ENCODE measurements around the gene GRK7. TPM values are rescaled to one million over a fixed set of nuclear protein-coding genes. Genes with fewer than 3 reads are reported as not detected.

Gene GRK7
- total RNA-seq, 1 donor from 2014 or later: 0.14 TPM

GRCh38 chr3:141777957-141778813 lies 15.0 kb downstream of the GRK7 start:
- Mint-ChIP-seq H3K9me3 (ENCODE audit: low read depth) (no peaks in the 10 kb centered on the region), H3K27ac (no peak overlapping the region), H3K36me3 (ENCODE audit: insufficient read depth) (no peaks in the 10 kb centered on the region), H3K4me3 (ENCODE audit: low read depth) (no peak overlapping the region), H3K4me1 (ENCODE audit: low read depth) (no peaks in the 10 kb centered on the region), H3K27me3 (no peaks in the 10 kb centered on the region)
- TF ChIP-seq CTCF (IDR thresholded peaks at IDR 0.05; ENCODE audit: unreplicated experiment): no peak
- DNase-seq (ENCODE audit: low spot score, unreplicated experiment): no peak

DNA sequence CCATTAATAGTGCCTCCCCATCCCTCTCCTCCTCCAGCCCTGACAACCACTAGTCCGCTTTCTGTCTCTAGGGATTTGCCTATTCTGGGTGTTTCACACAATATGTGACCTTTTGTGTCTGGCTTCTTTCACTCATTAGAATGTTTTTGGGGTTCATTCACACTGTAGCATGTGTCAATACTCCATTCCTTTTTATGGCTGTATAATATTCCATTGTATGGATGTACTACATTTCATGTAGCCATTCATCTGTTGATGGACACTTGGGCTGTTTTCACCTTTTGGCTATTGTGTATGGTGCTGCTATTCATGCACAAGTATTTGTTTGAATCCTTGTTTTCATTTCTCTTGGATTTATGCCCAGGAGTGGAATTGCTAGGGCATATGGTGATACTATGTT lies 16.5 kb downstream of the GRK7 start:
- no peak for TF ChIP-seq CTCF (IDR thresholded peaks at IDR 0.05; ENCODE audit: unreplicated experiment)
- no peak for DNase-seq (ENCODE audit: low spot score, unreplicated experiment)
- no peak overlapping the region for H3K4me3 Mint-ChIP-seq (ENCODE audit: low read depth)
- H3K9me3 Mint-ChIP-seq (ENCODE audit: low read depth): no peaks in the 10 kb centered on the region
- H3K36me3 Mint-ChIP-seq (ENCODE audit: insufficient read depth): no peaks in the 10 kb centered on the region
- H3K27me3 Mint-ChIP-seq: no peaks in the 10 kb centered on the region
- no peaks in the 10 kb centered on the region for H3K4me1 Mint-ChIP-seq (ENCODE audit: low read depth)
- H3K27ac Mint-ChIP-seq: no peak overlapping the region

DNA sequence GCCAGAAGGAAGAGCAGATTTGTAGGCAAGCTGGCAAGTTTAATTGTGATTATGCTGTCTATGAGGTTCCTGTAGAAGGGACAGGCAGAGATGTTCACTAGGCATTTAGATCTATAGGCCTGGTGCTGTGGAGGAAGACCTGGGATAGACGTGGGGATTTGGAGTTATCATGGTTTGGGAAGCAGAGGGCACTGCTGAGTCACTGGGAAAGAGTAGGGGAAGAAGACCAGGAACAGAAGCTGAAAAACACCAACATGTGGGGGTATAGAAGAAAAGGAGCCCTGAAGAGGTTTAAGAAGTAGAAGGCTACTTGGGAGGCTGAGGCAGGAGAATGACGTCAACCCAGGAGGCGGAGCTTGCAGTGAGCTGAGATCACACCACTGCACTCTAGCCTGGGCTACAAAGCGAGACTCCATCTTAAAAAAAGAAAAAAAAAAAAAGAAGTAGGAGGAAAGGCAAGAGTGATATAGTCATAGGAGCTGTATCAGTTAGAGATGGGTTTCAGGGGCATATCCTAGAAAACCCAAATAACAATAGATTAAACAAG lies 19.3 kb downstream of the GRK7 start:
- no peak for DNase-seq (ENCODE audit: low spot score, unreplicated experiment)
- H3K9me3 Mint-ChIP-seq (ENCODE audit: low read depth): no peaks in the 10 kb centered on the region
- no peak overlapping the region for H3K4me3 Mint-ChIP-seq (ENCODE audit: low read depth)
- H3K4me1 Mint-ChIP-seq (ENCODE audit: low read depth): no peaks in the 10 kb centered on the region
- H3K36me3 Mint-ChIP-seq (ENCODE audit: insufficient read depth): no peaks in the 10 kb centered on the region
- no peaks in the 10 kb centered on the region for H3K27me3 Mint-ChIP-seq
- peak overlapping the region; percentile 18 for H3K27ac Mint-ChIP-seq
- no peak for TF ChIP-seq CTCF (IDR thresholded peaks at IDR 0.05; ENCODE audit: unreplicated experiment)

GRCh38 chr3:141783632-141784031 lies 20.4 kb downstream of the GRK7 start:
- H3K9me3 Mint-ChIP-seq (ENCODE audit: low read depth): no peaks in the 10 kb centered on the region
- no peaks in the 10 kb centered on the region for H3K27me3 Mint-ChIP-seq
- no peak overlapping the region for H3K4me3 Mint-ChIP-seq (ENCODE audit: low read depth)
- no peak for TF ChIP-seq CTCF (IDR thresholded peaks at IDR 0.05; ENCODE audit: unreplicated experiment)
- H3K27ac Mint-ChIP-seq: no peak overlapping the region
- no peaks in the 10 kb centered on the region for H3K36me3 Mint-ChIP-seq (ENCODE audit: insufficient read depth)
- H3K4me1 Mint-ChIP-seq (ENCODE audit: low read depth): no peaks in the 10 kb centered on the region
- no peak for DNase-seq (ENCODE audit: low spot score, unreplicated experiment)

DNA sequence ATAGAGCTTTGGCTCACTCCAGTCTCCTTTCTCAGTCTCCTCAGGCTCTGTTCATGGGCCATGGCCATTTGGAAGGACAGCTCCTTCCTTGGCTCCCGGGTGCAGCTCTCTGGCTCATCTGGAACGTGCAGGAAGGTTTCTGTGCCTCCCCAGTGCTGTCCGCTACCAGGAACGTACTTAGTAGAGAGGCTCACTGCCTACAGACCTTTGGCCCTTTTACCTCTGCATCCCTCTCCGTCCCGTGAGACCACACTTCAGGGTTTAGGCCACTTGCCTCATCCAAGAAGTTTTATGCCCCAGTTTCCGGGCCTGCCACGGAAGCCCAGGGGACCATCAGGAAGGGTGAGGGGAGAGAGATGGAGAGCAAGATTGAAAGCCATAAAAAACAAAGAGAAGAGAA lies 20.9 kb downstream of the GRK7 start:
- no peak for TF ChIP-seq CTCF (IDR thresholded peaks at IDR 0.05; ENCODE audit: unreplicated experiment)
- no peaks in the 10 kb centered on the region for H3K36me3 Mint-ChIP-seq (ENCODE audit: insufficient read depth)
- H3K27ac Mint-ChIP-seq: peak overlapping the region; percentile 70
- H3K4me1 Mint-ChIP-seq (ENCODE audit: low read depth): no peaks in the 10 kb centered on the region
- no peak overlapping the region for H3K4me3 Mint-ChIP-seq (ENCODE audit: low read depth)
- no peak for DNase-seq (ENCODE audit: low spot score, unreplicated experiment)
- H3K27me3 Mint-ChIP-seq: no peaks in the 10 kb centered on the region
- no peaks in the 10 kb centered on the region for H3K9me3 Mint-ChIP-seq (ENCODE audit: low read depth)

Measured in progenitor cell of endocrine pancreas (in vitro differentiated cells).